ENCODE measurements around the gene EYA4. TPM values are rescaled to one million over a fixed set of nuclear protein-coding genes. Genes with fewer than 3 reads are reported as not detected.

EYA4 gene
- total RNA-seq, 2 experiments from 2014 or later, result not detected

DNA sequence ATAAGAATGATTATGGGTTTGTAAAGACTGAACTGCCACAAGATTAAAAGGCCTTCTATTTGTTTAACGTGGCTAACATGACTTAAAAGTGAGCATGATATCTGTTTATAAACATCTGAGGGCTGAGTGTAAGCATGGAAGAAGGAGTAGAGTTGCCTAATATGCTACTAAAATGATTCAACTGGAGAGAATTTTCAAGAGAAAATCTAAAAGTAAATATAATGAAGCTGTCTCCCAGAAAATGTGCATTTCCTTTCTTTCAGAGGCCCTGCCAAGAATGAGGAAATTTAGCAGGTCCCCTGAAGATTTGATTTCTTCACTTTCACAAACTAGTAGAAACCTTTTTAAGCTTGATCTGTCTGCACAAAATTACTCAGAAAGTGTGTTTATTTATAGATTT lies 4.2 kb upstream of the EYA4 start:
- no peaks in the 10 kb centered on the region for H4K20me1 ChIP-seq (ENCODE audit: insufficient read depth, low read length)
- no peaks in the 10 kb centered on the region for H3K9me3 ChIP-seq (ENCODE audit: low read length)
- H3K4me3 ChIP-seq (ENCODE audit: low read depth, low read length, poor library complexity, severe bottlenecking), result no peak overlapping the region
- DNase-seq (ENCODE audit: low spot score), result no peak
- no peaks in the 10 kb centered on the region for H3K4me1 ChIP-seq (ENCODE audit: insufficient read depth, low read length, poor library complexity, severe bottlenecking)
- ChIA-PET POLR2A (no interaction called here), CTCF (ENCODE audit: unreplicated experiment) (no interaction called here)
- H3K36me3 ChIP-seq (ENCODE audit: insufficient read depth, low read length), result no peaks in the 10 kb centered on the region
- intact Hi-C loops (cut with micrococcal nuclease; ENCODE audit: unreplicated experiment), result no loop called here
- no peaks in the 10 kb centered on the region for H3K9me2 ChIP-seq (ENCODE audit: insufficient read depth, low read length)
- no peak overlapping the region for H2AFZ ChIP-seq (ENCODE audit: low read length)
- H3K4me2 ChIP-seq (ENCODE audit: low read length), result no peak overlapping the region
- no TSS peak for BruUV-seq (replicated peaks)
- H3K27ac ChIP-seq (ENCODE audit: low read depth, low read length, poor library complexity, severe bottlenecking), result no peak overlapping the region
- TF ChIP-seq EZH2phosphoT487 (IDR thresholded peaks at IDR 0.05; ENCODE audit: borderline replicate concordance, low read depth, low read length) (no peak), CTCF (conservative IDR thresholded peaks at IDR 0.05; ENCODE audit: low read length) (no peak)
- no peaks in the 10 kb centered on the region for H3K79me2 ChIP-seq (ENCODE audit: insufficient read depth, low read depth, low read length)

GRCh38 chr6:133240511-133241085 lies 559 bp upstream of the EYA4 start:
- intact Hi-C loops (cut with micrococcal nuclease; ENCODE audit: unreplicated experiment), result no loop called here
- DNase-seq (ENCODE audit: low spot score), result no peak
- Histone ChIP-seq H4K20me1 (ENCODE audit: insufficient read depth, low read length) (no peaks in the 10 kb centered on the region), H3K4me2 (ENCODE audit: low read length) (no peak overlapping the region), H3K36me3 (ENCODE audit: insufficient read depth, low read length) (no peaks in the 10 kb centered on the region), H3K4me1 (ENCODE audit: insufficient read depth, low read length, poor library complexity, severe bottlenecking) (no peaks in the 10 kb centered on the region), H3K27ac (ENCODE audit: low read depth, low read length, poor library complexity, severe bottlenecking) (no peak overlapping the region), H3K4me3 (ENCODE audit: low read depth, low read length, poor library complexity, severe bottlenecking) (no peak overlapping the region), H3K79me2 (ENCODE audit: insufficient read depth, low read depth, low read length) (no peaks in the 10 kb centered on the region), H3K9me3 (ENCODE audit: low read length) (no peaks in the 10 kb centered on the region), H2AFZ (ENCODE audit: low read length) (no peak overlapping the region), H3K9me2 (ENCODE audit: insufficient read depth, low read length) (no peaks in the 10 kb centered on the region)
- TF ChIP-seq CTCF (conservative IDR thresholded peaks at IDR 0.05; ENCODE audit: low read length) (no peak), EZH2phosphoT487 (IDR thresholded peaks at IDR 0.05; ENCODE audit: borderline replicate concordance, low read depth, low read length) (no peak)
- ChIA-PET POLR2A (no interaction called here), CTCF (ENCODE audit: unreplicated experiment) (no interaction called here)
- BruUV-seq (replicated peaks), result no TSS peak

- H3K9me2 ChIP-seq (ENCODE audit: insufficient read depth, low read length), result no peaks in the 10 kb centered on the region
- no peaks in the 10 kb centered on the region for H4K20me1 ChIP-seq (ENCODE audit: insufficient read depth, low read length)
- H2AFZ ChIP-seq (ENCODE audit: low read length), result no peak overlapping the region
- BruUV-seq (replicated peaks), result no TSS peak
- no peak overlapping the region for H3K27ac ChIP-seq (ENCODE audit: low read depth, low read length, poor library complexity, severe bottlenecking)
- CTCF ChIA-PET (ENCODE audit: unreplicated experiment), result no interaction called here
- H3K36me3 ChIP-seq (ENCODE audit: insufficient read depth, low read length), result no peaks in the 10 kb centered on the region
- no peak overlapping the region for H3K4me3 ChIP-seq (ENCODE audit: low read depth, low read length, poor library complexity, severe bottlenecking)
- intact Hi-C loops (cut with micrococcal nuclease; ENCODE audit: unreplicated experiment), result no loop called here
- no peak for DNase-seq (ENCODE audit: low spot score)
- POLR2A ChIA-PET, result no interaction called here
- no peak overlapping the region for H3K4me2 ChIP-seq (ENCODE audit: low read length)
- TF ChIP-seq EZH2phosphoT487 (IDR thresholded peaks at IDR 0.05; ENCODE audit: borderline replicate concordance, low read depth, low read length), result no peak
- no peak for TF ChIP-seq CTCF (conservative IDR thresholded peaks at IDR 0.05; ENCODE audit: low read length)
- no peaks in the 10 kb centered on the region for H3K4me1 ChIP-seq (ENCODE audit: insufficient read depth, low read length, poor library complexity, severe bottlenecking)
- no peaks in the 10 kb centered on the region for H3K9me3 ChIP-seq (ENCODE audit: low read length)
- H3K79me2 ChIP-seq (ENCODE audit: insufficient read depth, low read depth, low read length), result no peaks in the 10 kb centered on the region
Observed at GRCh38 chr6:133241901-133242636, 912 bp downstream of the EYA4 start.

Measured in OCI-LY7 (cell line).